ENCODE measurements around the gene SP1. TPM values are rescaled to one million over a fixed set of nuclear protein-coding genes. Genes with fewer than 3 reads are reported as not detected.

SP1 gene
- total and polyA plus RNA-seq, 2 of the 4 experiments (the other 2 are of a cell fraction): 19.7 to 53.6 TPM

DNA sequence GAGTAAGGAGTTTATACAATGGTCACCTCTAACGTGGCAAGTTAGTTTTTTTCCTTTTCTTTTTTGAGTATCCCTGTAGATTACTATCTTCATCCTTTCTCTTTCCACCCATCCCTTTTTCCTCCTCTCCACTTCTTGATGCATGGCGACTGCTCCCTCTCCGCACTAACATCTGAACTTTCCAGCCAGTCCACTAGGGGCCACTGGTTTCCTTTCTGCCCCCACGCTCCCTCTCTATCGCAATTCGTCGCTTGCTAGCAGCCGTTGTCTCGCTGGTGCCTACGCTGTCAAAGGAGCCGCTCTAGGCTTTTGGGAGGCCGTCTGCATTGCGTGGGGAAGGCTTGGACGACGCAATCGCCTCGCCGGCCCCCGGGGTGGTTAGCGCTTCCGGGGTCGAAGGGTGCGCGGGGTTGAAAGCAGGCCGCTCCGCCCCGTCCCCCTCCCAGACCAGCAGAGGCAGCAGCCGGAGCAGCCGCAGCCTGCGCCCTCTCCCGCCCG is 71.7 kb downstream of the SP1 start, which contains the start of gene PCBP2:
PCBP2 (plus strand) TSS at position 442 of the 498 bp plus-strand sequence. CDS start 2,699 bp downstream, outside the sequence.
- peak within 1 kb of the TSS; percentile 94 for H2AFZ ChIP-seq (replicated peaks; ENCODE audit: low read length, poor library complexity)
- 2% methylated on average over 10 of the region's 32 CpGs; no CpG with 5 or more reads in 1 of the 2 experiments for WGBS, 2 experiments (ENCODE audit: extremely low coverage in 2 of 2, insufficient read length in 1 of 2)
- peak; percentile 97 for TF ChIP-seq MAZ (IDR thresholded peaks at IDR 0.05; ENCODE audit: borderline replicate concordance, low read depth, low read length)
- TF ChIP-seq CEBPB (IDR thresholded peaks at IDR 0.05; ENCODE audit: low read depth, low read length): peak; percentile 95
- peak; percentile 67; the same call in 1 of the 2 replicates for TF ChIP-seq MXI1 (IDR thresholded peaks at IDR 0.05; ENCODE audit: borderline replicate concordance, low read depth, low read length)
- peak; percentile 93 for TF ChIP-seq POLR2A (IDR thresholded peaks at IDR 0.05; ENCODE audit: low read depth, low read length)
- TF ChIP-seq BHLHE40 (IDR thresholded peaks at IDR 0.05; ENCODE audit: low read depth, low read length): peak; percentile 10; the same call in 1 of the 2 replicates
- TF ChIP-seq SMC3 (IDR thresholded peaks at IDR 0.05; ENCODE audit: low read depth, low read length): peak; percentile 31; the same call in 1 of the 2 replicates
- 0 out of 2 replicates have a peak, but pooled peaks have one; percentile 29 for TF ChIP-seq MAFK (IDR thresholded peaks at IDR 0.05; ENCODE audit: low read depth, low read length)
- peak; percentile 42 for TF ChIP-seq RAD21 (IDR thresholded peaks at IDR 0.05; ENCODE audit: low read length)
- TF ChIP-seq NFE2L2 (IDR thresholded peaks at IDR 0.05; ENCODE audit: low read depth, low read length): peak; percentile 16; the same call in 1 of the 2 replicates
- TF ChIP-seq CTCF (conservative IDR thresholded peaks at IDR 0.05; ENCODE audit: low read depth, low read length): peak; percentile 95
- 0 out of 2 replicates have a peak, but pooled peaks have one; percentile 8 for TF ChIP-seq USF2 (IDR thresholded peaks at IDR 0.05; ENCODE audit: low read depth, low read length)
- no peak for TF ChIP-seq CHD1 (IDR thresholded peaks at IDR 0.05; ENCODE audit: low read depth, low read length)
- peak; percentile 48 for TF ChIP-seq RCOR1 (IDR thresholded peaks at IDR 0.05; ENCODE audit: insufficient replicate concordance, low read length)
- no peak for TF ChIP-seq ELK1 (IDR thresholded peaks at IDR 0.05; ENCODE audit: borderline replicate concordance, low read depth, low read length)
- no peak for TF ChIP-seq FOS (IDR thresholded peaks at IDR 0.05; ENCODE audit: low read depth, low read length)

More for the DNA sequence above, 71.7 kb downstream of the SP1 start, which contains the start of gene PCBP2:
- peak within 1 kb of the TSS; percentile 87 for H3K23ac ChIP-seq (ENCODE audit: low read depth, low read length)
- H2AK9ac ChIP-seq (replicated peaks; ENCODE audit: low read depth, low read length, poor library complexity): peak within 1 kb of the TSS; percentile 99
- peak within 1 kb of the TSS; percentile 95 for H4K5ac ChIP-seq (ENCODE audit: low read depth, low read length)
- H2BK15ac ChIP-seq (ENCODE audit: low read depth, low read length): no peak within 1 kb of the TSS
- H3K27me3 ChIP-seq (ENCODE audit: control insufficient read depth, insufficient read depth, low read length): no peaks in the 10 kb centered on the region
- peak within 1 kb of the TSS; percentile 89 for H4K91ac ChIP-seq (ENCODE audit: insufficient read depth, low read depth, low read length)
- ChIA-PET CTCF (no interaction called here), POLR2A (ENCODE audit: unreplicated experiment) (no interaction called here)
- peak within 1 kb of the TSS; percentile 96 for H3K9ac ChIP-seq (ENCODE audit: low read depth, low read length)
- DNase-seq: peak; percentile 100
- peak within 1 kb of the TSS; percentile 61 to 96; a peak in 3 of 4 replicates for H4K8ac ChIP-seq (ENCODE audit: low read depth in 2 of 2, low read length in 2 of 2)
- H3K79me1 ChIP-seq (ENCODE audit: low read depth in 1 of 2, low read length in 2 of 2): peaks cover 19 to 38% of the 10 kb centered on the region in 2 experiments
- H3K27ac ChIP-seq (ENCODE audit: insufficient read depth, low read length): peak within 1 kb of the TSS; percentile 92
- dilution Hi-C loops (cut with HindIII; ENCODE audit: low sequenced_read_pairs, unreplicated experiment) (no loop called here), in situ Hi-C loops (cut with MboI; ENCODE audit: low sequenced_read_pairs) (no loop called here), intact Hi-C loops (cut with micrococcal nuclease) (loop anchor here (2.0 to 5.0 kb wide), 2 partner anchors 51 to 71 kb away; partner anchors contain the start of genes SP1 and TARBP2)
- H3K9me1 ChIP-seq (ENCODE audit: insufficient read depth, low read length): no peaks in the 10 kb centered on the region
- peaks cover 24% of the 10 kb centered on the region for H3K36me3 ChIP-seq (ENCODE audit: control insufficient read depth, insufficient read depth, low read length)
- no peak within 1 kb of the TSS for H2BK20ac ChIP-seq (ENCODE audit: low read depth, low read length)
- peak within 1 kb of the TSS; percentile 98 for H3K4me3 ChIP-seq (ENCODE audit: insufficient read depth, low read depth, low read length)
- H3K4me2 ChIP-seq (ENCODE audit: low read depth, low read length): peak within 1 kb of the TSS; percentile 98
- peaks cover 5% of the 10 kb centered on the region for H3K4me1 ChIP-seq (ENCODE audit: control insufficient read depth, insufficient read depth, low read length)
- peak; percentile 91 for ATAC-seq (ENCODE audit: low read depth)
- H2BK5ac ChIP-seq (ENCODE audit: low read depth, low read length, poor library complexity, severe bottlenecking): peak within 1 kb of the TSS; percentile 97
- H3K18ac ChIP-seq (ENCODE audit: low read depth, low read length): peak within 1 kb of the TSS; percentile 93
- H3K4ac ChIP-seq (ENCODE audit: low read depth, low read length): peak within 1 kb of the TSS; percentile 95
- no peaks in the 10 kb centered on the region for H3K9me3 ChIP-seq (ENCODE audit: control insufficient read depth, insufficient read depth, low read length)
- H3K14ac ChIP-seq (replicated peaks; ENCODE audit: low read depth, low read length): peak within 1 kb of the TSS; percentile 98
- H2BK120ac ChIP-seq (ENCODE audit: low read depth, low read length): no peak within 1 kb of the TSS
- peak within 1 kb of the TSS; percentile 96 for H2AK5ac ChIP-seq (ENCODE audit: low read depth, low read length)
- peaks cover 45% of the 10 kb centered on the region for H4K20me1 ChIP-seq (ENCODE audit: insufficient read depth, low read length)
- peak within 1 kb of the TSS; percentile 92 for H3K56ac ChIP-seq (ENCODE audit: extremely low read depth, insufficient read depth, low read length)
- BruUV-seq (replicated peaks): no TSS peak

Data from IMR-90 (cell line).